Measurements from ENCODE around the gene MBD4. TPM values are rescaled to one million over a fixed set of nuclear protein-coding genes. Genes with fewer than 3 reads are reported as not detected.

MBD4 gene
- total RNA-seq, 1 experiment from 2014 or later = 36.9 TPM

GRCh38 chr3:129422897-129423296, 16.9 kb downstream of the MBD4 start:
- no peaks in the 10 kb centered on the region for H3K9me3 Mint-ChIP-seq
- POLR2A ChIA-PET = interaction anchor here (1.4 kb wide), 1 partner anchor 16 kb away, joined by 3 read pairs; no protein-coding TSS in a partner anchor

GRCh38 chr3:129421988-129422745, 17.6 kb downstream of the MBD4 start:
- Mint-ChIP-seq H3K4me3 (no peak overlapping the region), H3K27me3 (ENCODE audit: low read depth) (peaks cover 24% of the 10 kb centered on the region), H3K9me3 (no peaks in the 10 kb centered on the region), H3K27ac (no peak overlapping the region), H3K36me3 (no peaks in the 10 kb centered on the region), H3K4me1 (peaks cover 29% of the 10 kb centered on the region)
- ChIA-PET POLR2A (no interaction called here), CTCF (interaction anchor here (1.4 to 2.2 kb wide), 2 partner anchors 39 to 78 kb away, joined by 4 to 16 read pairs; no protein-coding TSS in a partner anchor)
- ATAC-seq = peak; percentile 40; the same call in 1 of the 2 replicates
- TF ChIP-seq ZNF396 (CRISPR knock-in tag; IDR thresholded peaks at IDR 0.05; ENCODE audit: borderline replicate concordance) (no peak), NFATC4 (CRISPR knock-in tag; IDR thresholded peaks at IDR 0.05) (no peak), STAT6 (CRISPR knock-in tag; conservative IDR thresholded peaks at IDR 0.05; ENCODE audit: low read depth) (no peak), ZNF121 (CRISPR knock-in tag; IDR thresholded peaks at IDR 0.05) (no peak), GTF2I (CRISPR knock-in tag; conservative IDR thresholded peaks at IDR 0.05) (no peak)
- DNase-seq (ENCODE audit: low spot score) = no peak

More at GRCh38 chr3:129422897-129423296, 16.9 kb downstream of the MBD4 start:
- Mint-ChIP-seq H3K4me3 (no peak overlapping the region), H3K4me1 (peaks cover 32% of the 10 kb centered on the region), H3K27ac (no peak overlapping the region), H3K36me3 (no peaks in the 10 kb centered on the region), H3K27me3 (ENCODE audit: low read depth) (peaks cover 31% of the 10 kb centered on the region)
- ATAC-seq (no peak), DNase-seq (ENCODE audit: low spot score) (no peak)
- TF ChIP-seq SP1 (CRISPR knock-in tag; conservative IDR thresholded peaks at IDR 0.05) = no peak
- TF ChIP-seq USF2 (CRISPR knock-in tag; IDR thresholded peaks at IDR 0.05) = no peak
- TF ChIP-seq NR2C2 (CRISPR knock-in tag; IDR thresholded peaks at IDR 0.05) = no peak
- TF ChIP-seq SOX15 (CRISPR knock-in tag; IDR thresholded peaks at IDR 0.05) = no peak
- TF ChIP-seq HMGXB4 (CRISPR knock-in tag; IDR thresholded peaks at IDR 0.05) = no peak
- no peak for TF ChIP-seq PREB (CRISPR knock-in tag; IDR thresholded peaks at IDR 0.05; ENCODE audit: borderline replicate concordance)
- no peak for TF ChIP-seq ESRRA (CRISPR knock-in tag; IDR thresholded peaks at IDR 0.05; ENCODE audit: borderline replicate concordance)
- no peak for TF ChIP-seq ZNF423 (CRISPR knock-in tag; IDR thresholded peaks at IDR 0.05)
- no peak for TF ChIP-seq ZNF512 (CRISPR knock-in tag; IDR thresholded peaks at IDR 0.05; ENCODE audit: borderline replicate concordance)
- no peak for TF ChIP-seq ZMAT4 (CRISPR knock-in tag; IDR thresholded peaks at IDR 0.05)
- no peak for TF ChIP-seq TCF7 (CRISPR knock-in tag; IDR thresholded peaks at IDR 0.05; ENCODE audit: low read depth)
- TF ChIP-seq FOXJ3 (CRISPR knock-in tag; IDR thresholded peaks at IDR 0.05; ENCODE audit: borderline replicate concordance) = no peak
- no peak for TF ChIP-seq CREB1 (CRISPR knock-in tag; IDR thresholded peaks at IDR 0.05)
- CTCF ChIA-PET = interaction anchor here (1.0 to 2.2 kb wide), 3 partner anchors 39 to 79 kb away, joined by 3 to 16 read pairs (median 4); no protein-coding TSS in a partner anchor
